Stimulated activated CD4-positive, alpha-beta T cell treated with anti-CD3 and anti-CD28 coated beads, Interleukin-12 subunit alpha, Interleukin-12 subunit beta, amount 100 ng/mL, for 4 hours (primary cell): ENCODE data around the gene MEDAG.
"Not testable (repeated sequence)": the region's sequence is repeated elsewhere in the genome, so short reads cannot be mapped to it uniquely, and the experiment has no call there.

Source experiments
- DNase-seq: peaks from one replicate; pipeline ENCODE4 v3.0.0-alpha.2; 2020

MEDAG gene

DNA sequence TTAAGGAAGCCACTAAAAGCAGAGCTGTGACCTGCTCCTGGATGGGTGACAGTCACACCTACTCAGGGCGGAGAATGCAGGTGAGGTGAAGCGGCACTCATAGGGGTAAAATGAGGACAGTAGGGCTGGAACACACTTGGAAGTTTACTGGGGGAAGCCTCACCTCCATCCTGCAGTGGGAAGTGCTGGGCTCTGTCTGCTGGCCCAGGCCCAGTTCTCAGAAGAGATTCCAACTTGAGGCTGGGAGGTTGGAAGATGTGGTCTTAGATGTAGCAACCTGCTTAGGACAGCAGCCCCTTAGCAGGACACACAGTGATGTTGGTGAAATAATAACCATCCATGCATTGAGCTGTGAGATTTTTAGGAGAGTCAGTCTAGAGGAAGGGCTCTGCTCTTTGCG, 4.6 kb downstream of the MEDAG start:
- no peak for DNase-seq

DNA sequence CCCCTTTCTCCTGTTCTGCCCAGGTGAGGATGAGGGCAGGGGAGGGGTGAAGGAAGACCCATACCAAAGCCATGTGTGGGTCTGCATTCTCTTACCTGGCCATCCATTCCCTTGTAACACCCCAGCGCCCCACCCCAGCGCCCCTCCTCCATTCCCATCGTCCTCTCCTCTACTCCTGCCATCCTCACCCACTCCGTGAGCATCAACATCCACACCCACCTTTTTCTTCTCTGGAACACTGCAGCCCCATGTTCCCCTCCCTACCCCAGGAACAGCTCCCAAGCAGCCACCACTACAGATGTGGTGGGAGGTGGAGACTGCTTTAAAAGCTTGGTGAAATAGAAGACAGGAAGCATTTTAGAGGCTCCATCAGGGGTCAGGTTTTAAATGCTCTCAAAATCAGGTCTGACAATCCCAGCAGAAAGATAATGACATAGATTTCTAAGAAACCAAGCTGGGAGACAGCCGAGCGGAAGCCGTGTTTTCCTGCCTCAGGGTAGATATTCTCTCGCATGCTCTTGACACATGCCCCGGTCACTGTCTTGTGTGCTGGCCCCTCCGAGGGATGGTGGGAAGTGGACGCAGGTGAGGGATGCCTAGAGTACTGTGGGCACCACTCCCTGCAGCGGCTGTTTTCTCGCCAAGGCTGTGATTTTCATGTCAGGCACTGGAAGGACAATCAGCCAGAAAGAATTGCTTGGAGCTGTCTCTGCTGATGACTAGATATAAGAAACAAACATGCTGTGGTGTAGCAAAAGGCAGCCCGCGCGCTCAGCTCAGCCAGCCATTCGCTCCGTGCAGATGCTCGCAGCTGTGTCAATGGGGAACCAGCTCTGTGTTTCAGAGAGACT, 9.8 kb downstream of the MEDAG start:
- DNase-seq = no peak

DNA sequence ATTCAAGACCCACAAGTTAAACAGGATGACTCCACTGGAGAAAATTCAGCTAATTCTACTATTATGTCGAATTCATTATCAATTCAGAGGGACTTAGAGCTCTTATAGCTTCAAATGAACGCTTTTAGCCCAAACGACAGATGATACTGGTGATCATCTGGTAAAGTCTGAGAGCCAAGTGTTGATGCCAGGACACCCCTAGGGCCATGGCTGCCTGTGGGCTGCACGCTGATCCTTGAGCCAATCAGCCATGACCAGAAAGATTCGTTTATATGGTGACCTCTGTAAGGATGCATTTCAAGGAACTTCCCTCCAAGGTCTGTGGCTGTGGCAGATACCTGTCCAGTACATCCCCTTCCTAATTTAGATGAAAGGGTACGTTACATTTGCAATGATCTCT, 10.9 kb downstream of the MEDAG start:
- no peak for DNase-seq

DNA sequence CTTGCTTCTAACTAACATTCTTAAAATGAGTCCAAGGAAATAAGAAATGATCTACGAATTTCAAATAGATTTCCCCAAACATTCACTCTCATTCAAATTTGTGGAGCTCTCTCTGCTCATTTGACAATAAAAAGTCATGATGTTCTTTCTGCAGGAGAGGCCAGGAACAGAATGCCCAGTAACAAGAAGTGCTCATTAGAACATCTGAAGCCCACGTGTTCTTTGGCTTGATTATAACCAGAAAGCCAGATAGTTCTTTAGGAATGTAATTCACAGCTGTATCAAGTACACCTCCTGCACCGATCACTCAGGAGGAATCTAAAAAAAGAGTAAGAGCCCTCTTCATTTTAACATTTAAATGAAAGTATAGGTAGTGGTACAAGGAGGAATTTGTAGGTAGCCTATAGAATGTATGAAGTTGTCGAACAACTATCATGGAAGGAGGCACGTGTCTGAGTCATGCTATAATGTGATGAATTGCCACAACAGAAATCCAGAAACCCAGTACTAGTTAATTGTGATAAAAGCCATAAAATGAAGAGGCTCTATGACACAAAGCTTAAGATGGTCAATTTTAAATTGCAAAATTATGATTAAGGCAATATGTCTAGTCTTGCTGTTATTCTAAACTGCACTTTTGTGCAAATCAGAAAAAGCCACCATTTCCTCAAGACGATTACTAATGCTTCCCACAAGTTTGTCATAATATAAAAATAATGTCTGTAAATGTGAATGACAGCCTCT, 12.8 kb downstream of the MEDAG start:
- no peak for DNase-seq

DNA sequence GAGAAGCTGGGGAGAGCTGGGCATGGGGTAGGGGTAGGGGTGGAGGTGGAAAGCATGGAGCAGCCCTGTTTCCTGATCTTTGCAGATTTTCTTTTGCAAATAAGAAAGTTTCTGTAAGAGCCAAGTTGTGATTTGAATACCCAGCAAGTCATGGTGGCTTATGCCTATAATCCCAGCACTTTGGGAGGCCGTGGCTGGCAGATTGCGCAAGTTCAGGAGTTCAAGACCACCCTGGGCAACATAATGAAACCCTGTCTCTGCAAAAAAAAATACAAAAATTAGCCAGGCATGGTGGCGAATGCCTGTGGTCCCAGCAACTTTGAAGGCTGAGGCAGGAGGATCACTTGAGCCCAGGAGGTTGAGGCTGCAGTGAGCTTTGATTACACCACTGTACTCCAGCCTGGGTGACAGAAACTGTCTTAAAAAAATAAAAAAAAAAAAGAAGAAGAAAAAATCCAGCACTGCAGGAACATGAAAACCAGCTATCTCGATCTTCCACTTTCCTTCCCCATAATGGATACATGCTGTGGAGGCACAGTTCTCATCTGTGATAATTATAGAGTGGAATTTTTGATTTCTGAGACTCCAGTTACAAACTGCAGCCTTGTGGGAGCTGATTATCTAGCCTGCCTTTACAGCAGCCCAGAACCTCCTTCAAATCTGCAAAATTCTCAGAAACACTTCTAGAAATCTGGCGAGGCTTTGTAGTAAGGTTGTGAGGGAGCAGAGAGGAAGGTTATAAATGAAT, 14.3 kb downstream of the MEDAG start:
- no peak for DNase-seq

DNA sequence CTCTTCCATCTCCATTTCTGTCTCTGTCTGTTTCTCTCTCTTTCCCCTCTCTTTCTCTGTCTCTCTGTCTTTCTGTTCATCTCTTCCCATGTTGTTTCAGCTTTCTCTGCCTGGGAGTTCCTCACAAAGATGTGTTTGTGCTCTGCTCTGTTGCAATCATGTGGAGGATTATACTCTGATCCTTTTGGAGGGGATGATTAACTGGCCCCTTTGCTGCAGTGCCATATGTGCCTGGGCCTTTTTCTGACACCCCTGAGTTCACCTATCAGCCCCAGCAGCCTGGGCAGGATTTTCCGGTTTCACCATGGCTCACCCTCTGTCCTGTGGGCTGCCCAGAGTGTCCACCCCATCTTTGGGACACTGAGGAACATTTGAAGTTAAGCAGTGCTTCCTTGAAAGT, 17.3 kb downstream of the MEDAG start:
- no peak for DNase-seq

DNA sequence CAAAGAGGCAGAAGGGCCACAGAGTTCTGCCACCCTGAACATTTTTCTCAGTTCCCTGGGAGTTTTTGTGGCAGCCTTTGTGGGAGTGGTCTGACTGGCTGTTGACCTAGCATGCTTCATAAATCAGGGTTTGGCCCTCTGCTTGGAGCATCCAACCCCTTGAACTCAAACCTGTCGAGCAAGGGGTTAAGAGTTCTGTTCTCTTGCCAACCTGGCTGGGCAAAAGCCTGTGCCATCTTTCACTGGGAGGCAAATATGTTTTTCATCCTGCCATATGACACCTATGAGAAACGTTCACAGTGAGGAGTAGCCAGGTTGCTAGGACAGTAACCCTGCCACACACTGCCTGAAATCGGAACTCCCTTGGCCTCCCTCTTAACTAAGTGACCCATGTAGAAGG, 18.6 kb downstream of the MEDAG start:
- DNase-seq = no peak

DNA sequence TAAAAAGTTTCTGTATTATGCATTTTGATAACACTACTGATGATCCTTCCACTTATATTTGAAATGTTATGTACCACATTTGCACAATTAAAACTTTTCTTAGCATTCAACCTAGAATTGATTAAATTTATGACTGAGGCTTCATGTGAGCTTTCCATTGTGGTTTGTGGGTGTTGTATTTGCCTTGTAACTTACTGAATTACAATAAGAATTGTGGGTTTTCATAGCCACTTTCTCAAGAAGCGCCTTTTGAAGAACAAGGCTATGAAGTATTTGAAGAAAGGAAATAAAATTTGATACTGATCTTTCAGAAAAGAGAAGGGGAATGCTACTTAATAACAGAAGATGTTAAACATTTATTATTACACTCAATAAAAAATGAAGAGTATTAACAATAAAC, 19.4 kb downstream of the MEDAG start:
- no peak for DNase-seq

DNA sequence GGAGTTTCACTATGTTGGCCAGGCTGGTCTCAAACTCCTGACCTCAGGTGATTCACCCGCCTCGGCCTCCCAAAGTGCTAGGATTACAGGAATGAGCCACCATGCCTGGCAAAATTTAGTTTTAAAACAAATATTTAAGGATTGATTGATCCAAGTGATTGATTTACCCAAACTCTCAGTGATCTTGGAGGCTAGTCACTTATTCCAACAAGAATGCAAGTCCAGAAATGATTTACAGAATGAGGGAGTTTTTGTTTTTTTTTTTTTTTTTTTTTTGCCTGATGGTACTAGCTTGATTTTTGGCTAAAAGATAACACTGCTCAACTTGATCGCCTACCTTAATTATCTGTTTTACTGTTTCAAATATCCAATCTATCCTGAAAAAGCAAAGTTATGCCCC, 20.7 kb downstream of the MEDAG start:
- no peak for DNase-seq

DNA sequence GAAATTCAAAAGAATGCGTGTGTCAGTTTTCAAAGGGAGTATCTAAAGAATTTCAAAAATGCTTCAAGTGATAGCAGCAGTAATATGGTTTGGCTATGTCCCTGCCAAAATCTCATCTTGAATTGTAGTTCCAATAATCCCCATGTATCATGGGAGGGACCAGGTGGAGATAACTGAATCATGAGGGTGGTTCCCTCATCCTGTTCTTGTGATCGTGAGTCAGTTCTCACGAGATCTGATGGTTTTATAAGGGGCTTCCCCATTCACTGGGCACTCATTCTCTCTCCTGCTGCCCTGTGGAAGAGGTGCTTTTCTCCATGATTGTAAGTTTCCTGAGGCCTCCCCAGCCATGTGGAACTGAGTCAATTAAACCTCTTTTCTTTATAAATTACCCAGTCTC, 21.1 kb downstream of the MEDAG start:
- not testable (repeated sequence) for DNase-seq

DNA sequence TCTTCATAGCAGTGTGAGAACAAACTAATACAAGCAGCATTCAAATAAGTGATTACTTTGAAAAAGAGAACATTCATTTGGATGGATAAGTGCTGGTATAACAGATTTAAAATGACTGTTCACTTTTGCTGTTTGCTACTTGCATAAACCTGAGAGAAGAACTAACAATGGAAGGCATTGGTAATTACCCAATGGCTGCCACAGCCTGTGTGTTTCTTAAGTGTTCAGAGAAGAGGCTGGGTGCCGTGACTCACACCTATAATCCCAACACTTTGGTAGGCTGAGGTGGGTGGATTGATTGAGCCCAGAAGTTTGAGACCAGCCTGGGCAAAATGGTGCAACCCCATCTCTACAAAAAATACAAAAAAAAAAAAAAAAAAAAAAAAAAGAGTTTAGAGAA, 21.5 kb downstream of the MEDAG start:
- no peak for DNase-seq

DNA sequence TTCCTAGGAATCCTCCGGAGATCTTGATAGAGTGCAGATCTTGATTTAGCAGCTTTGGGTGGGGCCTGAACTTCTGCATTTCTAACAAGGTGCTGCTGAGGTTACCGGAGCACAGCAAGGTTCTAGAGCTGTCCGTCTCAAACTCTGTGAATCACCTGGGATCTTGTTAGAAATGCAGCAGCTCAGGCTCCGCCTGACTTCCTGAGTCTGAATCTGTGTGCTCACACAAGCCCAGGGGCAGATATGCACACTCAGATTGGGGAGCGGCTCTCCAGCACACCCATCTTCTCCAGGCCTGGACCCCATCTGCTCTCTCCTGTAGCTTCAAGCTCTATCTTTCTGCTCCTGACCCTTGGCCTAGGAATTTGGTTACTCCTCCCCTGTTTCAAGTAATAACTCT, 22.9 kb downstream of the MEDAG start:
- DNase-seq = no peak

DNA sequence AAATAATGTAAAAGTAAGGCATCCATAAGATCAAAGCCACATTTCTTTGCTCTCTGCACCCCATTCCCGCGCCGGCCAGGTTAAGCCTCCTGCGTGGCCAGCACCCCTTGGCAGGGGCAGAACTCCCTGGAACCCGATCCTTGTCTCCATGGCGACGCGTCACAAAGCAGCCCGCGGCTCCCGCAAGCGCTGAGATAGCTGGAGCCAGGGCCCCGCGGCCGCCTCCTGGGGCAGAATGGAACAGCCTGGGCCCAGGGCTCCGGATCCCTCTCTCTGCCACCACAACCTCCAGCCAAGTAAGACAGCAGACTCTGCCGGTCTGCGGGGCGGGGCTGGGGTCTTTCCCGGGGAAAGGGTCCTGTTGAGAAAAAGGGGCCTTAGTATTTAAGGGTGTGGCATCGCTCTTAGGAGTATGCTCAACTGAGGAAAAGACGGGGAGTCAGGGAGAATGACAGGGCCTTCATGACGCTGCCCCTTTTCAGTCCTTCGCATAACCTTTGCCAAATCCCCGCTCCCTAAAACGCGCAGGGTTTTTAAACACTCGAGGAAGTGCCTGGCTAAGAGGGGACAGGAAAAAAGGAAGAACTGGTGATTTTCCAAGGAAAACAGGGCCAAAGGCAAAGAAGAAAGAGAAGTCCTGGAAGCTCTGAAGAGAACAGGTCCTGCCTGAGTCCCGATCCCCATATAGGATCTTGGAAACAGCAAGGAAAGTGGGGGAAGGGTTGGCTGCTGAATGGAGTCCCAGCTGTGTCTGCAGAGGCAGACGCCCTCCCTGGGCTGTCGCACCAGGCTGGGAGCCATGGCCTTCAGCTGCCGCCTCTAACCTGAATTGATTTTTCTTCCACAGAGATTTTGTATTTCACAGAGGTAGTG, 26.6 kb downstream of the MEDAG start, which contains the start of gene TEX26:
TEX26 (plus strand) TSS at position 176 of the 873 bp plus-strand sequence; CDS start at position 236, 60 bp downstream.
- DNase-seq = no peak

DNA sequence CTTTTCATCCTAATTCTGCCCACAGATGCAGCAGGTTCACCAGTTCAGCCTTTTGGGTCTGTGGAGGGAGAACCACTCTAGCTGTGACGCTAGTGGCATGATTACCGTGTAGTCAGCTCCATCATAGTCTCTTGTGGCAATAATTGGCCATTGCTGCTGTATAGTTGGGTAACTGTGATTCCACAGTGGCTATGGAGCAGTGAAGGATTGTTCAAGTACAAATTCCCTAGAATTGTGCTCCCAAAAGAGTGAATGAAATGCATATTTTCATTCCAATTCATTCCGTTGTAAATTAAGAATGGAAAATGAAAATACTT, 27.2 kb downstream of the MEDAG start:
- no peak for DNase-seq

DNA sequence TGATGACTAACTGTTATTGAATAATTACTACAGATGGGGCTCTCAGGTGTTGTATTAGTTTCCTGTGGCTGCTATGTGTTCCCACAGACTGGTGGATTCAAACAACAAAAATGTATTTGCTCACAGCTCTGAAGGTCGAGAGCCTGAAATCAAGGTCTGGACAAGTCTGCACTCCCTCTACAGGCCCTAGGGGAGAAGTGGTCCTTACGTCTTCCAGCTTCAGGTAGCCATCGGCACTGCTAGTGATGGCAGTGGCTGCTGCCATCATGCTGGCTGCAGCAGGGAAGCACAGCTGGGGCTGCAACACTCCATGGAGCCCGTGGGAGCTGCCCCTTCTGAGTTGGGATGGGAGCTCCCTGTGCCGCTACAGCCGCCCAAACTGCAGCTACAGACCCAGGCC, 28.3 kb downstream of the MEDAG start:
- no peak for DNase-seq

DNA sequence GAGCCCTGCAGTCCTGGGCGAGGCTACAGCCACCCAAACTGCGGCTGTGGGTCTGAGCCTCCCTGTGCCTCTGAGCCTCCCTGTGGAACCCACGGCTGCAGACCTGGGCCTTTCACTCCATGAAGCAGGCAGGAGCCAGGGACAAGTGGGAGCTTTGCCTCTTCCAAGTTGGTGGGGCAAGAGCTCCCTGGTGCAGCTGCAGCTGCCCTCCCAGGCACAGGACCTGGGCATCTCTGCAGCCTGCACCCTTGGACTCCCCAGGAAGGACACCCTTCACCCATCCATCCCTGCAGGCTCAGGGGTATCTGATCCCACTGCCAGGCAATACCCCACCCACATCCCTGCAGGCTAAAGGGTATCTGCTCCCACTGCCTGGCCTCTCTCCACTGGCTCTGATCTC, 28.7 kb downstream of the MEDAG start:
- no peak for DNase-seq

DNA sequence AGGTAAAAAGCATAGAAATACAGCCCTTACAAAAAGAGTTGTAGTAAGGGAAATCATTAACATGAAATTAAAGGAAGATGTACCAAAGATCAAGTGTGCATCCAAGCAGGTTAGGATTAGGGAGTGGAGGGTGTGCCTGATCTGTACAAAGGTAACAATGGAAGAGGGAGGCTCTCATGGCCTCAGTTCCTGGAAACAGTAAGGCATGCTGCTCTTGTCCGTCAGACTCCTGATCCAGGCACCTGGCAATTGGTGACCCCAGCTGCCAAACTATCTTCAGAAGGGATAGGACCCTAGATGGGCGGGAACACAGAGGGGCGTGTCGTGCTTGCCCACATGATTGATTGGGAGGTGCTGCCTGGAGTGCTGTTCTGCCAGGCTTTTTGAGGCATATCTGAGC, 30.9 kb downstream of the MEDAG start:
- DNase-seq = no peak

DNA sequence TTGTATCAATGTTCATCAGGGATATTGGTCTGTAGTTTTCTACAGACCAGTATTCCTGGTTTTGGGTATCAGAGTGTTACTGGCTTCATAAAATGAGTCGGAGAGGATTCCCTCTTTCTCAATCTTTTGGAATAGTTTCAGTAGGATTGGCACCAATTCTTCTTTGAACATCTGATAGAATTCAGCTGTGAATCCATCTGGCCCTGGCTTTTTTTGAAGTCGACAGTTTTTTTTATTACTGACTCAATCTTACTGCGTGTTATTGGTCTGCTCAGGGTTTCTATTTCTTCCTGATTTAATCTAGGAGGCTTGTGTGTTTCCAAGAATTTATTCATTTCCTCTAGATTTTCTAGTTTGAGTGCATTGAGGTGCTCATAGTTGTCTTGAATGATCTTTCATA, 37.8 kb downstream of the MEDAG start:
- no peak for DNase-seq

DNA sequence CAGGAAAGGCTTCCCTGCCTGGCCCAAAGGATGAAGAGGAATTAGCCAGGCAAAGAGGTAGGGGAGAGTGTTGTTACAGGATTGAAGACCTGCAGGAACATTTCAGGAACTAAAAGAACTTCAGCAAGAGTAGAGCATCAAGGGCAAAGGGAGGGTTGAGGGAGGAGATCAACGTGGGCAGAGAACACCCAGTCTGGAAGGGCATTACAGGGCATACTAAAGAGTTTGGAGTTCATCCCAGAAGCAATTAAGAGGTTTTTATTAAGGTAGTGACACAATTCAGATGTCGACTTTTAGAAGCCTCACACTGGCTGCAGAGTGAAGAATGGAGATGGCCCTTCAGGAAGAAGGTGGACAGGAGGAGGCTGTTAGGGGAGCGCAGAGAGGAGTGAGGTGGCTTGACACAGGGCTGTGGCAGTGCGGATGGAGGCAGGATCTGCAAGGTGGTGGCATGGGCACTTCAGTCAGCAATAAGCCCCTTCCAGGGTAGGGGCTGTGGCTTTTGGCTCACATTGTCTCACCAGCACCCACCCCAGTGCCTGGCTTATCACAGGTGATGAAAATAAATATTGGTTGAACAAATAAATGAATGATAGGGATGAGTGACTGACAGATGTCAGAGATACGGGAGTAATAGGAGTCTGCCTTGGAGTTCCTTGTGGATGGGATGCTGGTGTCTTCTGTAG, 51.3 kb downstream of the MEDAG start:
- DNase-seq = no peak

DNA sequence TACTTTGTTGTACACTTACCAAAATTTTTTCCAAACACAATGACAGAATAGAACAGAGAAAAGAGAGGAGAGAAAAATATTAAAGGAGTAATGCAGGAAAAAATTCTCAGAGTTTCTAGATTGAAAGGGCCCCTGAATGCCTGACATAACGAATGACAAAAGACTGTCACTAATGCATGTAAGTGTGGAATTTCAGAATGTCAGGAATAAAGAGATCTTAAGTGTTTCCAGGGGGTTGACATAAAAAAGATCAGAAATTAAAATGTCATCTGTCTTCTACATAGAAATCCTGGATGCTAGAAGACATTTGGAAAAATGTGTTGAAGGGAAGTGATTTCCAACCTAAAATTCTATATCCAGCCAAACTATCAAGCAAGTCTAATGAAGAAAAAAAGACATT, 53.6 kb downstream of the MEDAG start:
- DNase-seq = no peak

DNA sequence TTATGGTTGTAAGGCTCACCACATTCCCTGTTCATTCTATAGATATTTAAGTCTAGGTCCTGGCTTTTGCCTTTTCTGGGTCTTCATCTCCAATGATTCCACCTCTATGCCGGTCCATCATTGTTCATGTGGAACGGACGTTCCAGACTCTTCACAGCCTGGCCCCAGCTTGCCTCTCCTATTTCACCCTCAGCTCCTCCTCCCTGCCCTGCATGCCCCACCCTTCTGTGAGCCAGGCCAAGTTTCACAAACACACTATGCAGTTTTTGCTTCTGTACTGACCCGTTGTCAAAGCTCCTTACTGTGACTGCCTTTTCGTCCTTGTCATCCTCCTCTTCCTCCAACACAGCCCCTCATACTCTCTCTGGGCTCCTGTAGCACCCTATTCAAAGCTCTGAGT, 57.7 kb downstream of the MEDAG start:
- no peak for DNase-seq

DNA sequence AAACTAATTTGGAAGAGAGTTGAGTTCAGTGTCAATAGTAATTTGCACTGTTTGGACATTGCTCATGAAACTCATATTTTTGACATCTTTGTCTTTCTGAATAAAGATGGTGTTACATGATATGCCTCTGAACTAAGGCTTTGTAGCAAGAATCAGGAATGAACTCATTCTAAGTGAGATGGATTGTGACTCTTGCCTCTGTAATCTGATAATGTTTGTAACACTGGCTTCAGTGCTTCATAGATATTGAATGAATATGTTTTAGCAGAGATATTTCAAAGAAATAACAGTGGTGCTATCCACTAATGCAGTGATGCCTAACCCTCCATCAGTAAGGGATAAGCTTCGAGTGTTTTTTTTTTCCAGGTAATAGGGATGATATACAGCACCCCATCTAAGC, 59.3 kb downstream of the MEDAG start:
- DNase-seq = no peak
